NK-92 (cell line): ENCODE data around the gene ADH5.
"Not testable (repeated sequence)": the region's sequence is repeated elsewhere in the genome, so short reads cannot be mapped to it uniquely, and the experiment has no call there.

Experiments used
- DNase-seq: peaks from one replicate; lab custom pipeline; 2025; ENCODE audit not compliant: unreplicated experiment; lab: John Stamatoyannopoulos, UW

The ADH5 gene

GRCh38 chr4:99038213-99038612 lies 50.4 kb downstream of the ADH5 start:
- no peak for DNase-seq

- DNase-seq = no peak
These were observed 54.6 kb downstream of the ADH5 start for GRCh38 chr4:99033956-99034355.

GRCh38 chr4:99029852-99030251 lies 58.7 kb downstream of the ADH5 start:
- DNase-seq = no peak

GRCh38 chr4:99029018-99029735 lies 59.4 kb downstream of the ADH5 start:
- no peak for DNase-seq

- no peak for DNase-seq
These were observed 60.4 kb downstream of the ADH5 start for GRCh38 chr4:99028187-99028586.

- DNase-seq = no peak
These were observed 61.3 kb downstream of the ADH5 start for GRCh38 chr4:99027304-99027703.

- DNase-seq = no peak
These were observed 63.1 kb downstream of the ADH5 start for GRCh38 chr4:99025506-99025905.

GRCh38 chr4:99024481-99025275 lies 63.9 kb downstream of the ADH5 start:
- DNase-seq = no peak

- DNase-seq = not testable (repeated sequence)
These were observed 64.8 kb downstream of the ADH5 start for GRCh38 chr4:99023800-99024251.

GRCh38 chr4:99022566-99022965 lies 66.0 kb downstream of the ADH5 start:
- no peak for DNase-seq

GRCh38 chr4:99021386-99021785 lies 67.2 kb downstream of the ADH5 start:
- DNase-seq = no peak
